Measurements from ENCODE around the gene ASPG.

Gene ASPG

GRCh38 chr14:104106471-104106991, 21.0 kb downstream of the ASPG start:
- DNase-seq: peak; percentile 22

GRCh38 chr14:104107101-104107581, 21.6 kb downstream of the ASPG start:
- peak; percentile 23 for DNase-seq

- DNase-seq: peak; percentile 27
These were observed 22.4 kb downstream of the ASPG start for GRCh38 chr14:104107611-104108569.

- peak; percentile 26 for DNase-seq
These were observed 23.4 kb downstream of the ASPG start for GRCh38 chr14:104108570-104109541.

GRCh38 chr14:104109731-104110361, 24.3 kb downstream of the ASPG start:
- peak; percentile 25 for DNase-seq

GRCh38 chr14:104110491-104111209, 25.1 kb downstream of the ASPG start:
- peak; percentile 17 for DNase-seq

- peak; percentile 21 for DNase-seq
These were observed 26.0 kb downstream of the ASPG start for GRCh38 chr14:104111301-104112112.

- DNase-seq: no peak
These were observed 26.6 kb downstream of the ASPG start for GRCh38 chr14:104112113-104112505.

- DNase-seq: peak; percentile 25
These were observed 27.4 kb downstream of the ASPG start for GRCh38 chr14:104112609-104113571.

- peak; percentile 29 for DNase-seq
These were observed 28.3 kb downstream of the ASPG start for GRCh38 chr14:104113631-104114420.

GRCh38 chr14:104114421-104115130, 29.1 kb downstream of the ASPG start:
- DNase-seq: peak; percentile 30

- DNase-seq: no peak
These were observed 29.7 kb downstream of the ASPG start for GRCh38 chr14:104115131-104115600.

GRCh38 chr14:104115691-104116287, 30.3 kb downstream of the ASPG start:
- no peak for DNase-seq

- DNase-seq: peak; percentile 23
These were observed 30.8 kb downstream of the ASPG start for GRCh38 chr14:104116288-104116755.

GRCh38 chr14:104116756-104117340, 31.3 kb downstream of the ASPG start:
- DNase-seq: peak; percentile 33

- DNase-seq: peak; percentile 23
These were observed 32.0 kb downstream of the ASPG start for GRCh38 chr14:104117341-104118005.
